MM.1S (cell line): Measurements from ENCODE around the gene CEL.

Experiments used
- CTCF ChIP-seq: fragments of 300-600 bp; sonication (generic); IDR thresholded peaks from 2 replicates; pipeline ENCODE4 v1.5.1; 2016; ENCODE audit warnings: antibody characterized with exemption, low read length, mixed read lengths
- EZH2 ChIP-seq: fragments of 300-600 bp; sonication (generic); optimal IDR thresholded peaks from 2 replicates; pipeline ENCODE3; 2017; ENCODE audit warnings: low read depth, mild to moderate bottlenecking, antibody characterized with exemption, low read length, mixed read lengths
- EZH2phosphoT487 ChIP-seq: fragments of 300-600 bp; sonication (generic); IDR thresholded peaks from 2 replicates; pipeline ENCODE4 v1.6.1; 2018; ENCODE audit warnings: antibody characterized with exemption, low read length

DNA sequence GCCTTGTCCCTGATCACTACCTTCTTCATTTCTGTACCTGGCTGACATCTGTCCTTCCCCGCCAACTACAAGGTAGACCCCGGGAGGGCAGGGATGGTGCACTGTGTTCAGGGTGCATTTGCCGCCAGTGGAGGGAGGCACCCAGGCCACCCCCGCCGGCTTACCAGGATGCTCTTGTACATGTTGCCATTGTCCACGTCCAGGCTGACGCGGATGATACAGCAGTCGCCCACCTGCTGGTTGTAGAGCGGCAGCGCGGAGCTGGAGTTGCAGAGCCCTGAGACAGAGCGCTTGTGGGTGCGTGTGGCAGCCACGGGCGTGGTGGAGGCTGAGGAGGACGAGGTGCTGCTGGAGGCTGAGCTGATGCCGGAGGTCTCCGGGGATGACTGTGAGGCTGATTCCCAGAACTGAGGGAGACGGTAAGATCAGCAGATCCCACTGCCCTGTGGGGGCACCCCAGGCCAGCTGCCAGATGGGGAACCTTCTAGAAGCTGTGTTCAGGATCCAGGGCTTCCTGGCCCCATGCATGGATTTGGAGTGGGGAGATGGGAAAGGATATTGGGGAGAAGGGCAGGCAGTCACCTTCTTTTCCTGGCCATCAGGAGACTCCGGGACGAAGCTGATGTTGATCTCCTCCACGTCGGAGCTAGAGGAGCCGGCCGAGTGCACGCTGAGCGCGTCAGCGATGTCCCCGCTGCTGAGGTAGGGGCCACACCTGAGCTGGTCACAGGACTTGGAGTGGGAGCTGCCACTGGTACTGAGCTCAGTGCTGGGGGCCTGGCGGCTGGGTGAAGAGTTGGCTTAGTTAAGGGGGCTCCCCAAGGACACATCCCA is 39.8 kb downstream of the CEL start:
- no peak for TF ChIP-seq CTCF
- no peak for TF ChIP-seq EZH2
- TF ChIP-seq EZH2phosphoT487 = no peak
